Coronary artery (tissue), 2 donors: Measurements from ENCODE around the gene PDXP.

Source experiments
- DNase-seq: peaks from one replicate; pipeline ENCODE4 v3.0.0-alpha.2; 2017; ENCODE audit warnings: low spot score
- H3K27ac ChIP-seq, 2 donors: fragments of 200-600 bp; sonication (generic); one replicate each; pipeline ENCODE4 v1.5.1; 2016 to 2019
- H3K4me3 ChIP-seq: fragments of 200-600 bp; sonication (generic); 2 replicates; pipeline ENCODE4 v1.5.1; 2016; ENCODE audit warnings: mild to moderate bottlenecking, moderate library complexity
- TF ChIP-seq, protein P1 (sequence below): fragments of 200-600 bp; sonication (generic); IDR thresholded peaks from one replicate; pipeline ENCODE4 v1.5.1; 2019; ENCODE audit warnings: antibody characterized with exemption

The PDXP gene

DNA sequence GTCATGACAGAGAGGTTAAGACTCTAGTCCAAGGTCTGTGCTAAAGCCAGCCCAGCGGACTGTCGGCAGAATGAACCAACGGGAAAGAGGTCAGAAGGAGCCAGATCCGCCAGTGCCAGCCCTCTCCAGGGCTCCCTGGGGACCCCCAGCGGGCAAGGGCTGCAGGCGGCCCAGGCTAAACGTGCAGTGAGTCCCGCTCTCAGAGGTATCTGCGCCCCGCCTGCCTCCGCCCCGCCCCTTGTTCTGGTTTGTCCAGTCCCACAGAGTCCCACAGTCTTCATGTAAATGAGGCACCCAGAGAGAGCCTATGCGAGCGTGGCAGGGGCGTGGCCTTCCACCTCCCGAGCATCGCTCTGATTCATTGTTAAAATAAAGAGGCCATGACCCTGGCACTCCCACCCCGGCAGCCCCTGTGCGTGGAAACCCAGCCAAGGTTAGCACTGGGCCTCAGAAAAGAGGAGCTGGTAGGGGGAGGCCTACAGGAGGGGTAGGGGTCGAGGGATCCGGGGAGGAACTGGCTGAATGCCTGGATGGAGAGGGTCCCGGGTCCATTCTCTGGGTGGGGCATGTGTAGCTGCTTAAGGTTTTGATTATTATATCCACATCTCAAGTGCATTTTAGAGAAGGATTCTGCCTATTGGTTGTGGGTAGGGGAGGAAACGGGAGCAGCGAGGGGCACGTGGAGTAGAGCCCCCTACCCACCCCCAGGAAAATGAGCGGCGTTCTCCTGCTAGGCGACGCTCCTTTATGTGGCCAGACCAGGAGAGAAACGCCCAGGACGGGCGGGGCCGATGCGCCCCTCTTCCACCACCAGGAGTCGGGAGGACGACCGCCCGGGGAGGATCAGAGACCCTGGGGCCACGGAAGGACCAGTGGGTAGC is 38.4 kb downstream of the PDXP start, which contains the start of gene TRIOBP:
Gene TRIOBP, plus strand, starts transcription at position 392 of the 881 bp plus-strand sequence. CDS start 4,318 bp downstream, outside the sequence.
- TF ChIP-seq, protein P1, sequence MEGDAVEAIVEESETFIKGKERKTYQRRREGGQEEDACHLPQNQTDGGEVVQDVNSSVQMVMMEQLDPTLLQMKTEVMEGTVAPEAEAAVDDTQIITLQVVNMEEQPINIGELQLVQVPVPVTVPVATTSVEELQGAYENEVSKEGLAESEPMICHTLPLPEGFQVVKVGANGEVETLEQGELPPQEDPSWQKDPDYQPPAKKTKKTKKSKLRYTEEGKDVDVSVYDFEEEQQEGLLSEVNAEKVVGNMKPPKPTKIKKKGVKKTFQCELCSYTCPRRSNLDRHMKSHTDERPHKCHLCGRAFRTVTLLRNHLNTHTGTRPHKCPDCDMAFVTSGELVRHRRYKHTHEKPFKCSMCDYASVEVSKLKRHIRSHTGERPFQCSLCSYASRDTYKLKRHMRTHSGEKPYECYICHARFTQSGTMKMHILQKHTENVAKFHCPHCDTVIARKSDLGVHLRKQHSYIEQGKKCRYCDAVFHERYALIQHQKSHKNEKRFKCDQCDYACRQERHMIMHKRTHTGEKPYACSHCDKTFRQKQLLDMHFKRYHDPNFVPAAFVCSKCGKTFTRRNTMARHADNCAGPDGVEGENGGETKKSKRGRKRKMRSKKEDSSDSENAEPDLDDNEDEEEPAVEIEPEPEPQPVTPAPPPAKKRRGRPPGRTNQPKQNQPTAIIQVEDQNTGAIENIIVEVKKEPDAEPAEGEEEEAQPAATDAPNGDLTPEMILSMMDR = no peak
- peak; percentile 97 for DNase-seq
- H3K4me3 ChIP-seq = peak within 1 kb of the TSS; percentile 47
- peak within 1 kb of the TSS; percentile 23 to 33 for H3K27ac ChIP-seq

DNA sequence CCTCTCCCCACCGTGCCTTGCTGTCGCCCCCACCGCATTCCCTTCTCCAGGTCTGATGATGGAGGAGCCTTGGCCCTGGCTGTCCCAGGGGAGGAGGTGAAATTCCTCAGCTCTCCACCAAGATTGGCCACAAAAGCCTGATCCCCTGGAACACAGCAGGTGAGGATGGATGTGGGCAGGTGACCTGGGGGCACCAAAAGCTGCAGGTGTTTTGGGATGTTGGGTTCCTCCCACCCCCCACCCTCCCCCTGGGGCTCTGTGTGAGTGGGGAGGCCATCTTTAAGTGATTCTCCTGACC is 39.0 kb downstream of the PDXP start:
- TF ChIP-seq, protein P1 = no peak
- Histone ChIP-seq H3K27ac (peak overlapping the region in 1 of 2 donors; percentile 33), H3K4me3 (no peak overlapping the region)
- no peak for DNase-seq

DNA sequence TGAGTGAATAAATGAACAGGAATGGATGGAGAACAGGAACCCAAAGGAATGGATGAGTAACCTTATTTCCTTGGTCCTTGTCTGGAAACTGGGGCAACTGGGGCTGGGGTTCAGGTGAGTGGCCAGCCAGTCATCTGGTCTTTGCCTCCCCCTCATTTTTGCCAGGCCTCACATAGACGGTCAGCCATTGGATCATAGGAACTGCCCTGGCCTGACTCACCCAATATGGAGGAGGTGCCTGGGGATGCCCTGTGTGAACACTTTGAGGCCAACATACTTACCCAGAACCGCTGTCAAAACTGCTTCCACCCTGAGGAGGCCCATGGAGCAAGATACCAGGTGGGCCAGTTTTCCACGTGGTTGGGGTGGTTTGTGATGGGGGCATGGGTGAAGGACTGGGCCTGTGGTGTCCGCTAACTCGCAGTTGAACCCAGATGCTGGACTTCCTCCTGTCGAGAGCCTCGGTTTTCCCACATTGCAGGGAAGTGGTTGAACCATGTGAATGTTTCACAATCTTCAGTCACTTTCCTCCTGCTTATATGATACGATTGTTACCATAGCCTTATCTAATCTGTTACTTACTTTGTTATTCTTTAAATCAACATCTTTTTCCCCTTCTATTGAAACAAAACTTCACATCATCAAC is 42.7 kb downstream of the PDXP start:
- Histone ChIP-seq H3K27ac (no peak overlapping the region), H3K4me3 (no peak overlapping the region)
- no peak for DNase-seq
- TF ChIP-seq, protein P1 = no peak

DNA sequence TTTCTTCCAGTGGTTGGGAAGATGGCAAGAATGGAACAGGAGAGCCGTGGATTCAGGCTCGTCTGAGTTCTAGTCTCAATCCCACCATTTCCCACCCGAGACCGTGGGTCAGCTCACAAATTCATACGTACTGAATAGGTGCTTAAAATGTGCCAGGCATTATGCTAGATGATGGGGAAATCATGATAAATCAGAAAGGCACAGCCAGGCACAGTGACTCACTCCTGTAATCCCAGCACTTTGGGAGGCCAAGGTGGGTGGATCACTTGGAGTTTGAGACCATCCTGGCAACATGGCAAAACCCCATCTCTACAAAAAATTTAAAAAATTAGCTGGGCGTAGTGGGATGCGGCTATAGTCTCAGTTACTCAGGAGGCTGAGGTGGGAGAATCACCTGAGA is 45.4 kb downstream of the PDXP start:
- Histone ChIP-seq H3K27ac (no peak overlapping the region), H3K4me3 (no peak overlapping the region)
- DNase-seq = no peak
- TF ChIP-seq, protein P1 = no peak

DNA sequence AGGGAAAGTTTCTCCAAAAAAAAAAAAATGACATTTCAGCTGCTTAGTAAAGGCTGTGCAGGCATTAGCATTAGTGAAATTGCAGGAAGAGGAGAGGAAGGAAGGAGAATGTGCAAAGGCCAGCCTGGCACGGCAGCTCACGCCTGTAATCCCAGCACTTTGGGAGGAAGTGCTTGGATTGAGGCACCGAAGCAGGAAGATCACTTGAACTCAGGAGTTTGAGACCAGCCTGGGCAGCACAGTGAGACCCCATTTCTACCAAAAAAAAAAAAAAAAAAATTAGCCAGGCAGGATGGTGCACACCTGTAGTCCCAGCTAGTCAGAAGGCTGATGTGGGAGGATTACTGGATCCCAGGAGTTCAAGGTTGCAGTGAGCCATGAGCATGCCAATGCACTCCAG is 46.1 kb downstream of the PDXP start:
- TF ChIP-seq, protein P1 = no peak
- H3K4me3 ChIP-seq = no peak overlapping the region

DNA sequence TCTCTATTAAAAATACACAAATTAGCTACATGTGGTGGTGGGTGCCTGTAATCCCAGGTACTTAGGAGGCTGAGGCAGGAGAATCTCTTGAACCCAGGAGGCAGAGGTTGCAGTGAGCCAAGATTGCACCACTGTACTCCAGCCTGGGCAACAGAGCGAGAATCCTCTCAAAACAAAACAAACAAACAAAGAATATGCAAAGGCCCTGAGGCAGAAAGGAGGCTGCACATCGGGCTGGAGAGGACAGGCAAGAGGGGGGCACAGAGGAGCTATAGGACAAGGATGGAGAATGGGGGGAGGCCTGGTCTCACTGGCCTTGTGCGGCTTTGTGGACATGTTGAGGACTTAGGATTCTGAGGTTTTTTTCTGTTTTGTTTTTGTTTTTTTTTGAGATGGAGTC is 46.7 kb downstream of the PDXP start:
- TF ChIP-seq, protein P1 = no peak
- no peak overlapping the region for H3K4me3 ChIP-seq
- no peak for DNase-seq
- no peak overlapping the region for H3K27ac ChIP-seq

More for the DNA sequence above, 46.1 kb downstream of the PDXP start:
- DNase-seq = no peak
- no peak overlapping the region for H3K27ac ChIP-seq
